Frontal cortex (tissue), 4 donors: ENCODE data around the gene GPR107. TPM values are rescaled to one million over a fixed set of nuclear protein-coding genes. Genes with fewer than 3 reads are reported as not detected.

ENCODE experiments used
- DNase-seq, 2 donors: peaks; one replicate each; pipeline ENCODE4 v3.0.0; 2012; ENCODE audit warnings: low spot score in 2 of 2
- FAIRE-seq: peaks from 2 replicates; lab custom pipeline; 2012; peaks lifted over from hg19 to GRCh38; lab: Jason Lieb, UNC
- total RNA-seq: library from RNA; depleted of rRNA; stranded (reverse); fragments of >200 nt; gene quantifications from one replicate; pipeline ENCODE4 v1.2.3, GENCODE V29; 2014
- donor health status: control.
- donor health status: control.
- donor health status: control.

The GPR107 gene
- total RNA-seq, 1 donor from 2014 or later = 21.2 TPM

DNA sequence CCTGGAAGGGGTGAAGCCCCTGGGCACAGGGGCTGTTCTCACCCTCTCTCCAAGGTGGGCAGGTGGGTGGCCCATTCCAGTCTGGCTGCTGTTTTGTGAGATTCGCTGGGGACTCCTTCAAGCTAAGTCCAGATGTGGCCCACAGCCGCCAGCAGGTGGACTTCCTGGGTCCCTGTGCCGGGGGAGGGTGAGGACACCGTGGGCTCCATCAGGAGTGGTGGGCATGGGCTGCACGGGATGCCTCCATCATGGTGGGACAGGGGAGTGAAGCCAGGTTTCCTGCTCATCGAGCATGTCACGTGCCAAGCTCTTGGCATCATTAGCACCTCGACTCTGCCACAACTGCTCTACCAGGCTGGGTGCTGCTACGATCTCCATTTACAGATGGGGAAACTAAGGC, 120.3 kb downstream of the GPR107 start:
- FAIRE-seq (no peak), DNase-seq (no peak)

DNA sequence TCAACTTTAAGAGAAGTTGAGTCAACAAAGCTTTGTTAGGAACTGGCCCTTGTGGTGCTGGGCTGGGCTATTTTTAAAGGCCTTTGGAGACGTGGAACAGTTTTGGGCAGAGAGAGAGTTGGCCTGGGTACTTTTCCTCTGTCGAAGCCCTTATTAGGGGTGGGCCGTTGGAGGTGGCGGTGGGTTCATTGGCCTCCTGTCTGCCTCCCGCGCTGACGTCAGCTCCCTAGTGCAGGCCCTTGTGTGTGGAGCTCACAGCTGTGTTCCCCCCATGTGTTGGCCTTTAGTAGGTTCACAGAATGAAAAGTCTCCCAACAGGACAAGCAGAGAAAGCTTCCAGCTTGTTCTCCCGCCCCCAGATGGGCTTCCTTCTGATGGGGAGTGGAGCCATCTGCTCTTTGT, 121.2 kb downstream of the GPR107 start:
- no peak for DNase-seq
- no peak for FAIRE-seq

DNA sequence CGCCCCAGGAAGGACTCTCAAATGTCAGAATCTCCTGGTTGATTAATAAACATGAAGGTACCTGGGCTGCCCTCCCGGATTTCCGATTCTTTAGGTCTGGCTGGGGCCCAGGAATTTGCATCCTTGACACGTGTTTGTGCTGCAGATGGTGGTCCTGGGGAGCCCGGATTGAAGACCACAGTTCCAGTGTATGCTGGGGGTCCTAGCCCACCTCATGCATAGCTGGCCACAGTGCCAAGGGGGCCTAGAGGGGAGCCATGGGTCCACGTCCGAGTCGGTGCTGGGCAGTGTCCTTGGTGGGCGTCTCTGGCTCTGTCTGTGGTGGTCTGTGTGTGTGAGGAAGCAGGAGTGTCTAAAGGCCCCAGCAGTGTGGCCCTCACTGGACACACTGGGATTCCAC, 121.6 kb downstream of the GPR107 start:
- FAIRE-seq = no peak

DNA sequence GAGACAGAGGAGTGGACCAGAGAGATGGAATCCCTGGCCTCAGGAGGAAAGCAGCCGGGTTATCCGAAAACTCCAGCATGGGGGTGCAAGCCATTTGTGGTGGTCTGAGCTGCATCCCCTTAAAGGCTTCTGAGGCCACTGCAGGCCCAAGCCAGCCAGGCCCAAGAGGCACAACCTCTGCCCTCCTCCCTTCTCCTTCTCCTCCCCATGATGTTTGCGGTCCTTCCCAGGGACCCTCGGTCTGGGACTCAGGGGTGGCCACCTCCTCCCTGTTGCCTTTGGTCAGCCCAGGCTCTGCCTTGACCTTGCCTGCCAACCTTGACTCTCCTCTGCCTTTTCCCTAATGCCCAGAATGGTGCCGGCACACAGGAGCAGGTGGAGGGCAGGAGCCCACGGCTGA, 123.1 kb downstream of the GPR107 start:
- DNase-seq = no peak
- FAIRE-seq = no peak

More for the DNA sequence above, 121.6 kb downstream of the GPR107 start:
- no peak for DNase-seq

DNA sequence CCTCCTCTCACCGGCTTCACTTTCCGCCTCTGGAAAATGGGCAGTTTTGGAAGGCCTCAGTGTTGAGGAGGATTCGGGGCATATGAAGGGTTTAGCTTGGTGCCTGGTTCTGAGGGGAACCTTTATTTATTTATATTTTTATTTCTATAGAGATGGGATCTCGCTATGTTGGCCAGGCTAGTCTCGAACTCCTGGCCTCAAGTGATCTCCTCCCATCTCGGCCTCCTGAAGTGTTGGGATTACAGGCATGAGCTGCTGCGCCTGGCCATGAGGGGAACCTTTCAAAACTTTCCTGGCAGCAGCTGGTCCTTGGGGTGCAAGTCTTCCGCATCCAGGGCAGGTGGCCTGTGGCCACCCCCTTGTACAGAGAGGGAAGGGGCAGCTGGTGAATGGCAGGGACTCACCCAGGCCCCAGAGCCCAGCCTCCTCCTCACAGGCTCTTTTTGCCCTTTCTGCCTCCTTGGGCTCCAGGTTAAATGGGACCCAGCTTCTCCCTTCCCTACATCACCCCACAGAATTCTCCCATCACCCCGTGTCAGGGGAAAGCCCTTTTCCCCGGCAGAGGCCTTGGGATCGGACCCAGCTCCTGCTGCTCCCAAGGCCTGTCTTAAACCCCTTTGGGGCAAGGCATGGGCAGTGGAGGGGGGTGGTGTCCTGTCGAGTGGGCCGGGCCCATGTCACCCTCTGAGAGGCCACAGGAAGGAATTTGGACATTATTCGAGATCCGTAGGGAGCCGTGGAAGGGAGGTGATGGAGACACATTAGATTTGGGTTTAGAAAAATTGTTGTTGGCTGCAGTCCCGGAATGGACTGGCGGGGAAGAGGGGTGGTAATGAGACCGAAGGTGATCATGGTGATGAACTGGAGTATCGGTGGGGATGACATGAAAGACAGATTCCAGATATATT, 124.4 kb downstream of the GPR107 start:
- FAIRE-seq (no peak), DNase-seq (no peak)

DNA sequence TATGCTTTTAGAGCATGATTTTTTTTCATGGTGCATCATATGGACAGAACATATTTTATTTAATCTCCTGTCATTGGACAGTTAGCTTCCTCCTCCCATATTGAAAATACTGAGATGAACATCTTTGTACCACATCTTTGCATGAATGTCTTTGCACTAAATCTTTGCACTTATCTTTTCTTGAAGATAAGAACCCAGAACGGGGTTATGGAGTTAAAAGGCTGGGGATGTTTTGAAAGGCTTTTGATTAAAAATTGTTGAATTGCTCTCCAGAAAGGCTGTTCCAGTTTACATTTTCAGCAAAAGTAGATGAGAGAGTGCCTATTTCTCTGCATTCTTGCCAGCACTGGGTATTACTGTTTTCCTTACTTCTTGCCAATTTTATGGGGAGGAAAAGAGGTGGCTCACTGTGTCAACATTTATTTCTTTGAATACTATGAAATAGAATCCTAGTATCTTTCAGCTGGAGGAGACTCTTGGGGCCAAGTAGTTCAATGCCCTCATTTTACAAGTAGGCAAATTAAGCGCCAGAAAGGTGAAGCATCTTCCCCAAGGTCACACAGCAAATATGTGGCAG, 125.7 kb downstream of the GPR107 start:
- FAIRE-seq (no peak), DNase-seq (no peak)

DNA sequence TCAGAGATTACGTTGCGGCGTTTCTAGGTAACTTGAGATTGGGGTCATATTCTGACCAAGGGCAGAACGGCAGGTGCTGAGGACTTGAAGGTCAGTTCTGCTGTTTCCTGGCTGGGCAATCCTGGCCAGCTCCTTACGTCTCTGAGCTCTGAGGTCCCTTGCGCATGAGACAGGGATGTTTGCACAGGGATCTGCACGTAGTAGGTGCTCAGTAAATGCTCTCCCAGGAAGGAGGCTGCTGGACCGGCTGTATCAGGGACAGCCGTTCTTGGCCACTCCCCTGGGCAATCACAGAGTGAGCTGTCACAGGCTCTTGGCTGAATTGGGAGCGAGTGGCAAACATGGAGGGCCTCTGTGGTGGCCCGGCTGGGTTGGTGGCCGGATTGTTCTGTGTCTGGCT, 126.8 kb downstream of the GPR107 start:
- DNase-seq = no peak
- no peak for FAIRE-seq

DNA sequence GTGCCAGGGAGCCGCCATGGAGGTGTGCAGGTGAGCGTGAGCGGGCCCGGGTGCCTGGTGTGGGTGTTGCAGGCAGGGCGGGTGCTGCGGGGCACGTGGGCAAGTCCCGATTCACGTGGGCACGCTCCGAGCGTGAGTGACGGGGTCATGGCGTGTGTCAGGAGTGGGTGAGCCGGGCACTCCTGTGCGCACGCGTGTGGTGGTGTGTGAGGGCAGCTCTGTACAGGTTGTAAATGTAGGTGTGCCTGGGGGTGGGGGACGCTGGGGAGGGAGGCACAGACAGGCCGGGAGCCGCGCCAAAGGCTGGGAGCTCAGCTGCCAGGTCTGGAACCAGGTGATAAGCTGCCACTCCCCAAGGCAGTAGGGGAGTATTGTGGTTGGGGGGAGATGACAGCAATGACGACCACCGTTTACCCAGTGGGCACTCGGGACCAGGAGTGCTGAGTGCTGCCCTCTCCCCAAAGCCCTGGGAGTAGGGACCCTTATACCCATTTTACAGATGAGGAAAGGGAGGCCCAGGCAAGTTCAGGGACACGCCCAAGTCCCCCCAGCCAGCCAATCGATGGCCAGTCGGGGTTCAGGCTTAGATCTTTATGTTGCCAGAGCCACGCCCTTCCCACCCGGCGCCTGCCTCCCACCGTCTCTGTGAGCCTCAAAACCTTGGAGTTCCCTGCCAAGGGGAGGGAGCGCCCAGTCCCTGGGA, 128.1 kb downstream of the GPR107 start:
- DNase-seq = no peak

DNA sequence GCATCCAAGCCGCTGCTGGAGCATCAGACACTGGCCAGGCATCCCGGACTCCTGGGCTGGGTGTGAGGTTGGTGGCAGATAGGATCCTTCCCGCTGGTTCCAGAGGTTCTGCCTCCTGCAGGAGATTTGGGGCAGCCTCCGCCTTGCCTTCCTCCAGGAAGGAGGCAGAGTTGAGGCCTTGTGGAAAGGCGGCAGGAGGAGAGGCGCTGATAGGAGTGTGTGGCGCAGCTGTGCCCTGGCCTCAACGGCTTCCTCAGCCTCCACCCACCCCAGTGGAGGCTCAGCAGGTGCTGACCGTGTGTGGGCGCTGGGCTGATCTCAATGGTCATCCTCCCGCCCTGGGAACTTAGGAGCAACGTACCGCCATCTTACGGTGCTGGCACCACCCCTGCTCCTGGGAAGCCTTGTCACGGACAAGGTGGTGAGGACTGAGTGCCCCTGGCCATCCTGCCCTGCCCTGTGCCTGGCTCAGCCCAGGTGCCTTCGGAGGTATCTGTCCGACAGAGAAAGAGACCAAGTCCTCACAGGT, 128.7 kb downstream of the GPR107 start:
- DNase-seq (no peak), FAIRE-seq (no peak)

More for the DNA sequence above, 128.1 kb downstream of the GPR107 start:
- no peak for FAIRE-seq

DNA sequence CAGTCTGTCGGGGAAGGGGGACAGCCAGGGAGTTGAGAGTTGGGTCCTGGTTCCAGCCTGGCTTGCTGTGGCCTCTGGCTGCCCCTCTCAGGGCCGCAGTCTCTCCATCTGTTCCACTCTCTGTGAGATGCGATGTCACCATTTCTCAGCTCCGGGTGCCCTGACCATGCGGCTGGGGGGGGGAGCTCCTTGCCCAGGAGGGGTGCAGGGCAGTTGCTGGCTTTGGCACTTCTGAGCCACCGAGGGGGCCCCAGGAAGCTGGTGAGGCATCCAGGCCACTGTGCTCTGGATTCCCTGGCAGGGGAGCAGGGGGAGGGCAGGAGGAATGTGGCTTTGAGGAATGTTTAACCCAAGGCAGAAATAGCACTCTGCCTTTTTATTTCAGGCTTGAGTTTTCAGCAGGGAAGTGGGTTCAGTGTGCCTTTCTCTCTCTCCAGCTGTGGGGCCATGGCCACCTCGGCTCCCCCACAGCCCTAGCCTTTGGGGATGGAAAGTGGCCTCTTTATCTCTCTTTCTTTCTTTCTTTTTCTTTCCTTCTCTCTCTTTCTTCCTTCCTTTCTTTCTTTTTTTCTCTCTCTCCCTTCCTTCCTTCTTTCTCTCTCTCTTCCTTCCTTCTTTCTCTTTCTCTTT, 129.5 kb downstream of the GPR107 start:
- FAIRE-seq (no peak), DNase-seq (no peak)

DNA sequence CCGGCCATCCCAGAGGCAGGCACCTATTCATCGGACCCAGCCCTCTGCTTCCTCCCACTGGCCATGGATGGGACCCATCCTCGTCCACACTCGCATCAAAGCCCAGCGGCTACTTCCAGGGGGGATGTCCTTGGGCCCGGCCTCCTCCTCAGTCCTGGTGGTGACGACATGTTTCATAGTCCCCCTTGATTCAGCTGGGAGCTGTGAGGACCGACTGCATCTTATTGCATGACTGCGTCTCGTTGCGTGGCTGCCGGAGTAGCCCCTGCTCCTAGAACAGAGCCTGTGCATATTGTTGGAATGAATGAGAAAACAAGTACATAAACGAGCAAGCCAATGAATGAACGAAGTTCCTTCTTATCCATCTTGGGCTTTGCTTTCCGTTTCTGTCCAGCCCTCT, 131.3 kb downstream of the GPR107 start:
- DNase-seq = no peak
- FAIRE-seq = no peak

DNA sequence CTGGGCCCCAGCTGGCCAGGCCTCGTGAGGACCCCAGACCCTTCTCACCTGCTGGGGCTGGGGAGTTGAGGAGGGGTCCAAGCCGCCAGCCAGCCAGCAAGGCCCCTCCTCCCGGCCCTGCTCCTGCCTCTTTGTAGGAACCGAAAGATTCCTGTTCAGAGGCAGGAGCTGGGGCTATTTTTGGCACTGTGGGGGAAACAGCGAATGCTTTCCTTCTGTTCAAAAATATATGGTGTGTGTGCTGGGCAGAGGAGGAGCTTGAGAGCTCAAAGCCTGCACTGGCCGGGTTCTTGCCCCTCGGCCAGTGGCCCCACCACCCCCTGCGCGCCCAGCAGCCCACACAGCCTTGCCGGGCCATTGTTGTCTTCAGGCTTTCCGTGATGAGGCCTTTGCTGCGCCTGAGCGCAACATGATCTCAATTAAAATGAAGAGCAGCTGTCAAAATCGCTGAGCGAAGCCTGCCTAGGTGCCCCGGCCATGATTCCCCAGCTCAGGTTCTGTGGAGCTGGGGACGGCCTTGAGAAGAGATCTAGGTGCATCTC, 131.9 kb downstream of the GPR107 start:
- FAIRE-seq = no peak
- DNase-seq = no peak

DNA sequence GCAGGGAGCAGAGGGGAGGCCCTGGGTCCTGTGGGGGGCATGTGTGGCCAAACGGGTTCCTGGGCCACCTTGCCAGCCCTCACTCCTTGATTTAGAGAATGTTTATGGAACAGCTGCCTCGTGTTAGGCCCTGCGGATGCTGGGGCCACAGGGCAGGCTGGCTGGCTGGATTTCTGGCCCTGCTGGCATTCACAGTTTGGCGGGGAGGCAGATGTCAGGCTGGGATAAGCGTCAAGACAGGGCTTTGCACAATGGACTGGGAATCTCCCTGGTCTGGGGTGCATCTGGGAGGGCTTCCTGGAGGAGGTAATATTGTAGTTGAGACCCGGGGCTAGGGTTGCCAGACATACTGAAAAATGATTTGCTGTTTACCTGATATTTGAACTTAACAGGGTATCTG, 132.3 kb downstream of the GPR107 start:
- no peak for DNase-seq
- FAIRE-seq = no peak

DNA sequence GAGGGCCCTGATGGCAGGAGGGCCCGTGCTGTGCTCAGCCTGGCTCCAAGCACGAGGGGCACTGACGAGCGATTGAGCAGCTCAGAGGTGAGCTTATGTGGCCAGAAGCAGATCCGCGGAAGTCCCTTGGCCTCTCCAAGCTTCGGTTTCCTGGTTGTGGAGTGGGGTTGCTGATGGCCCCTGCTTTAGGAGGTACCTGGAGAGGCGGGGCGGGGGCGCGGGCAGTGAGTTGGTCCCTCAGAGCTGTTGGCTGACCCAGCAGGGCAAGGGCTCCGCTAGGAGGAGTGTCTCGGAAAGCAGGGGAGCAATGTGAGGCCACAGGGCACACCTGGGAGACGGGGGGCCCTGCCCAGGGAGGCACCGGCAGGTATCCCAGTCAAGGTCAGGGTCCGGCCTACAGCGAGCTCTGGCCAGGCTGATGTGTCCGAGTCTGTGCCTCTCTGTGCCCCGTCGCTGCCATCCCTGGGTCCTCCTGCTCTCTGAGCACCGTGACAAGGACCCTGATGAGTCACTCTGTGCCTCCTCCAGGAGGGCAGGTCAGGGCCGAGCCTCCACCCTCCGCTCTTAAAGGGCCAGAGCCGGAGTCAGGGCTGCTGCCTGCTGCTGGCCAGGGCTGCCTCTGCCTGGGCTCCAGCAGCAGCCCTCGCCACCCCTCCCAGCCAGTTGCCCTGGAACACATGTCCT, 133.3 kb downstream of the GPR107 start:
- DNase-seq (peak in 1 of 2 donors; percentile 66), FAIRE-seq (no peak)

DNA sequence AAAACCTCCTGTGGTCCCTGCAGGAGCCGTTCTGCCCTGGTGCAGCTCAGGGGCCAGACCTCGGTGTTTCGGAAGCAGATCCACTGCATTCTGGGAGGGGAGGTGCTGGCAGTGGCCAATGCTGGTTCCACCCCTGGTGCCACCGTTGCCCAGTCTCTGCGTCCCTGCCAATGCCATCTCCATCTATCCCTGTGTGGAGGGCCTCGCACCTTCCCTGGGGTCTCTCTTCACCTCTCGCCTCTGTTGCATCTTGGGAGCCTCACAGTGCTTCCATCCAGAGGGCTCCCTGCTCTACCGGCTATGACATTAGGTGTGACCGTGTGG, 133.8 kb downstream of the GPR107 start:
- DNase-seq = no peak
- no peak for FAIRE-seq

DNA sequence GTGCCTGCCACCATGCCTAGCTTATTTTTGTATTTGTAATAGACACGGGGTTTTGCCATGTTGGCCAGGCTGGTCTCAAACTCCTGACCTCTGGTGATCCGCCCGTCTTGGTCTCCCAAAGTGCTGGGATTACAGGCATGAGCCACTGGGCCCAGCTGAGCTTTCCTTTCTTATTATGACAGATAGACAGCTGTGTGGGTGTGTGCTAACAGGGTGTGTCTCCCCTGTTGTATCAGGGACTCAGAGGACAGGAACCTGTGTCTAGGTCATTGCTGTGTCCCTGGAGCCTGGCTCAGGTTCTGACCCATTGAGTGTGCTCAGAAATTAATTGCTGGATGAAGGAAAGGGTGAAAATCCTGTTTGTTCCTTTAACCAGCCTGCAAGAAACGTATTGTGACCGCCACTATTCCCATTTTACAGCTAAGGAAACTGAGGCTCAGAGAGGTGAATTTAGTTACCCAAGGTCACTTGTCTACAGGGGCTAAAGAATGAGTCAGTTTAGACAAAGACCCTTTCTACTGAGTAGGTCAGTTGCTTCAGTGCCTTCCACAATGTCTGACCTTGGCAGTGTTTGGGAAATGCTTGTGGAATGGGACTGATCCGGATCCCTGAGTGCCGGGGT, 135.3 kb downstream of the GPR107 start:
- FAIRE-seq = no peak
- no peak for DNase-seq
